Astrocyte (in vitro differentiated cells and primary cell): Measurements from ENCODE around the gene TRPC6.

Experiments
- CTCF ChIP-seq: IDR thresholded peaks from 2 replicates; pipeline ENCODE4 v1.5.1; 2011; ENCODE audit warnings: low read depth, mild to moderate bottlenecking, inconsistent platforms, low read length, moderate library complexity; ENCODE audit not compliant: insufficient read depth
- EZH2 ChIP-seq: IDR thresholded peaks from 2 replicates; pipeline ENCODE4 v1.6.1; 2012; ENCODE audit warnings: mild to moderate bottlenecking, low read length, inconsistent platforms; ENCODE audit not compliant: insufficient read depth

- no peak for TF ChIP-seq CTCF
- TF ChIP-seq EZH2: no peak
Observed at GRCh38 chr11:101478587-101479369, 105.0 kb downstream of the TRPC6 start.
